GM23248 (cell line): ENCODE data around the gene REXO4. TPM values are rescaled to one million over a fixed set of nuclear protein-coding genes. Genes with fewer than 3 reads are reported as not detected.

ENCODE experiments used
- DNase-seq: peaks from one replicate; pipeline ENCODE4 v3.0.0-alpha.2; 2015
- H2AFZ ChIP-seq: fragments of 200-600 bp; sonication (generic); 2 replicates; pipeline ENCODE4 v1.6.1; 2016; ENCODE audit warnings: antibody characterized with exemption
- H3F3A ChIP-seq: fragments of 200-600 bp; sonication (generic); 2 replicates; pipeline ENCODE4 v1.6.1; 2016; ENCODE audit warnings: mild to moderate bottlenecking, antibody characterized with exemption, mixed run types; ENCODE audit not compliant: insufficient read depth
- H3K27ac ChIP-seq: fragments of 200-600 bp; sonication (generic); 2 replicates; pipeline ENCODE4 v1.5.1; 2016; ENCODE audit warnings: mild to moderate bottlenecking
- H3K27me3 ChIP-seq: fragments of 200-600 bp; sonication (generic); replicated peaks from 2 replicates; pipeline ENCODE4 v1.6.1; 2016; ENCODE audit warnings: mild to moderate bottlenecking; ENCODE audit not compliant: insufficient read depth
- H3K36me3 ChIP-seq: fragments of 200-600 bp; sonication (generic); 2 replicates; pipeline ENCODE4 v1.6.1; 2016; ENCODE audit warnings: low read depth, mild to moderate bottlenecking
- H3K4me1 ChIP-seq: fragments of 200-600 bp; sonication (generic); 2 replicates; pipeline ENCODE4 v1.6.1; 2016; ENCODE audit warnings: mild to moderate bottlenecking; ENCODE audit not compliant: insufficient read depth
- H3K4me2 ChIP-seq: fragments of 200-600 bp; sonication (generic); one replicate; pipeline ENCODE4 v1.6.1; 2016; ENCODE audit warnings: mild to moderate bottlenecking; ENCODE audit not compliant: unreplicated experiment
- H3K4me3 ChIP-seq: fragments of 200-600 bp; sonication (generic); 2 replicates; pipeline ENCODE4 v1.5.1; 2016; ENCODE audit warnings: mild to moderate bottlenecking
- H3K79me2 ChIP-seq: fragments of 200-600 bp; sonication (generic); 2 replicates; pipeline ENCODE4 v1.6.1; 2016; ENCODE audit warnings: mild to moderate bottlenecking; ENCODE audit not compliant: insufficient read depth
- H3K9ac ChIP-seq: fragments of 200-600 bp; sonication (generic); 2 replicates; pipeline ENCODE4 v1.6.1; 2016; ENCODE audit warnings: mild to moderate bottlenecking
- H3K9me2 ChIP-seq: fragments of 200-600 bp; sonication (generic); 2 replicates; pipeline ENCODE4 v1.6.1; 2016; ENCODE audit warnings: mixed run types, mild to moderate bottlenecking, moderate library complexity; ENCODE audit not compliant: insufficient read depth
- H3K9me3 ChIP-seq: fragments of 200-600 bp; sonication (generic); one replicate; pipeline ENCODE4 v1.6.1; 2017; ENCODE audit warnings: low read depth
- H4K20me1 ChIP-seq: fragments of 200-600 bp; sonication (generic); 2 replicates; pipeline ENCODE4 v1.6.0; 2016; ENCODE audit not compliant: insufficient read depth
- EZH2 ChIP-seq: fragments of 200-600 bp; sonication (generic); IDR thresholded peaks from 2 replicates; pipeline ENCODE4 v1.6.1; 2018; ENCODE audit warnings: antibody characterized with exemption, mild to moderate bottlenecking; ENCODE audit not compliant: insufficient read depth, poor library complexity, severe bottlenecking
- EZH2phosphoT487 ChIP-seq: fragments of 200-600 bp; sonication (generic); IDR thresholded peaks from 2 replicates; pipeline ENCODE4 v1.6.1; 2018; ENCODE audit warnings: antibody characterized with exemption, moderate library complexity, mild to moderate bottlenecking, low read depth; ENCODE audit not compliant: insufficient read depth
- WGBS, 2 experiments: methylation state at CpG; one replicate each; pipeline ENCODE4 v1.1.6; 2015 to 2017; ENCODE audit warnings: low lambda C conversion rate in 2 of 2, low coverage in 1 of 2; ENCODE audit errors: missing lambda C conversion rate in 2 of 2; 5-methylcytosine and 5-hydroxymethylcytosine counted together
- in situ Hi-C: fragments of 300-500 bp; cut with MboI; formaldehyde crosslinking; loops from 2 replicates; pipeline ENCODE4 v1.15.0; 2020
- polyA plus RNA-seq: library from polyadenylated mRNA; unstranded; fragments of >200 nt; fragmentation: Nextera tagmentation; extraction: Ambion mirVana; gene quantifications from 2 replicates; pipeline ENCODE4 v1.2.1, GENCODE V29; 2016
- total RNA-seq: library from RNA; depleted of rRNA; stranded (reverse); fragments of >200 nt; shearing (Covaris generic); gene quantifications from 2 replicates; pipeline ENCODE4 v1.2.3, GENCODE V29; 2014

Gene REXO4
- total and polyA plus RNA-seq, 2 experiments from 2014 or later, result 17.5 to 26.9 TPM

DNA sequence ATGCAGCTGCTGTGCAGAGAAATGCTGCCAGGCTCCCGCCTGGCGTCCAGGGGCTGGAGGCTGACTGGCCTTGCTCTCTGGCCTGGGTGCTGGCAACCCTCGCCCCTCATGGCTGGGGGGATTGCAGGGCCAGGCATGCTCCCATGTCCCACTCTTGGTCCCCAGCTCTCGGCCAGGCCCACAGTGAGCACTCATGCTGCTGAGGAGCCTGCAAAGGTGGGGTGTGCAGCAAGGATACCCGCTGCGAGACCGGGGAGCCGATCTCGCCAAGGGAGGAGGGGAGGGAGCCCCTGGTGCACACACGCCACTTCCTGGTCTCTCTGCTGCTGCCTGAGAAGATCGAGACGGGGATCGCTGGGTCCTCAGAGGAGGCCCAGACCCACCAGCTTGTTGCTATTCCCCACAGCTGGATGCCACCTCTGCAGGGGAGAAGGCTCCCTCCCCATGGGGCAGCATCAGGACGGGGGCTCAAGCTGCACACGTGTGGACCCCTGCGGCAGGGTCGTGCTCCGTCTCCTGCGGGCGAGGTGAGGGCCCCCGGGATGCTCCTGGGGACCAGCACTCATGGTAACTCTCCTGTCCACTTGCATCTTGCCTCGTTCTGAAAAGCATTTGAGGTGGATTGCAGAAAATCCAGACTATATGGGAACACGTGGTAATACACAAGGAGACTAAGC lies 27.6 kb upstream of the REXO4 start:
- DNase-seq, result no peak
- H3K9me3 ChIP-seq, result no peaks in the 10 kb centered on the region
- no peak overlapping the region for H3K9ac ChIP-seq
- no peaks in the 10 kb centered on the region for H3K9me2 ChIP-seq
- in situ Hi-C loops, result no loop called here
- H3K4me2 ChIP-seq, result no peak overlapping the region
- H3K4me3 ChIP-seq, result no peak overlapping the region
- no peak overlapping the region for H2AFZ ChIP-seq
- no peaks in the 10 kb centered on the region for H3K36me3 ChIP-seq
- H3K4me1 ChIP-seq, result no peaks in the 10 kb centered on the region
- 72 to 76% methylated on average over 22 to 23 of the region's 23 CpGs for WGBS, 2 experiments
- no peaks in the 10 kb centered on the region for H4K20me1 ChIP-seq
- H3F3A ChIP-seq, result no peaks in the 10 kb centered on the region
- no peak overlapping the region for H3K27ac ChIP-seq
- H3K27me3 ChIP-seq, result no peaks in the 10 kb centered on the region
- H3K79me2 ChIP-seq, result no peaks in the 10 kb centered on the region
- TF ChIP-seq EZH2phosphoT487, result no peak

DNA sequence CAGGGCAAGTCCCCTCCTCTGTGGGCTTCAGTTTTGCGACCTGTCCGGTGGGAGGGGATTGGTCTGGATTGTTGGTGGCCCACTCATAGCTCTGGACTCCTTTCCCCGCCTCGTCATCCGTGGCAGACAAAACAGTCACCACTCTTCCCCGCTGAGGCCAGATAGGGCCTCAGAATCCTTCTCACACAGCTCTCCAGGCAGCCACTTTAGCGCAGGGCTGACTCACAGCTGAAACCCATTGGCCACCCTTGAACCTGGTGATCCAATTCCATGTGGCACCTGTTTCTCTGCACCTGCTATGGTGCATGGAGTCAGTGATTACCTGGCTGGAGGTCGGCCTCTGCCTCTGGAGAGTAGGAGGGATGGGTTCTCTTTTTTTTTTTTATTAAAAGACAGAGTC lies 26.2 kb upstream of the REXO4 start:
- H3K9ac ChIP-seq, result no peak overlapping the region
- no peak overlapping the region for H2AFZ ChIP-seq
- in situ Hi-C loops, result no loop called here
- no peaks in the 10 kb centered on the region for H3K9me2 ChIP-seq
- no peaks in the 10 kb centered on the region for H3K27me3 ChIP-seq
- H3K4me1 ChIP-seq, result no peaks in the 10 kb centered on the region
- H3K4me3 ChIP-seq, result no peak overlapping the region
- peak; percentile 38 for DNase-seq
- H3K27ac ChIP-seq, result no peak overlapping the region
- no peaks in the 10 kb centered on the region for H3K9me3 ChIP-seq
- no peaks in the 10 kb centered on the region for H4K20me1 ChIP-seq
- no peak overlapping the region for H3K4me2 ChIP-seq
- no peaks in the 10 kb centered on the region for H3F3A ChIP-seq
- no peaks in the 10 kb centered on the region for H3K79me2 ChIP-seq
- H3K36me3 ChIP-seq, result no peaks in the 10 kb centered on the region
- TF ChIP-seq EZH2phosphoT487, result no peak
- WGBS, 2 experiments, result 66 to 71% methylated on average over 8 of the region's 8 CpGs

DNA sequence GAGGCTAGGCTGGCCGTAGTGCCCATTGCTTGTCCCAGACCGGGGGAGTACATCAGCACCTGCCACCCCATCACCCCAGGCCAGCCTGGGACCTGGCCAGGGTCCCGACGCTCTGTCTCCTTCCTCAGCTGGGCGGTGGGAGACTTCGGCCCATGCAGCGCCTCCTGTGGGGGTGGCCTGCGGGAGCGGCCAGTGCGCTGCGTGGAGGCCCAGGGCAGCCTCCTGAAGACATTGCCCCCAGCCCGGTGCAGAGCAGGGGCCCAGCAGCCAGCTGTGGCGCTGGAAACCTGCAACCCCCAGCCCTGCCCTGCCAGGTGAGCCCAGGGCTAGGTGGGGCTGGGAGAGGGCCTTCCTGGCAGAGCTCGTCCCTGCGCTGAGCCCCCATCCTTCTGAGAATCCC lies 25.4 kb upstream of the REXO4 start:
- Histone ChIP-seq H3K36me3 (no peaks in the 10 kb centered on the region), H3K4me2 (no peak overlapping the region), H3K27me3 (no peaks in the 10 kb centered on the region), H3K9ac (no peak overlapping the region), H2AFZ (no peak overlapping the region), H3F3A (no peaks in the 10 kb centered on the region), H3K4me3 (no peak overlapping the region), H3K9me2 (no peaks in the 10 kb centered on the region), H4K20me1 (no peaks in the 10 kb centered on the region), H3K79me2 (no peaks in the 10 kb centered on the region), H3K4me1 (no peaks in the 10 kb centered on the region), H3K9me3 (no peaks in the 10 kb centered on the region), H3K27ac (no peak overlapping the region)
- in situ Hi-C loops, result no loop called here
- 92% methylated on average over 12 to 15 of the region's 15 CpGs for WGBS, 2 experiments
- TF ChIP-seq EZH2, result no peak
- no peak for DNase-seq

DNA sequence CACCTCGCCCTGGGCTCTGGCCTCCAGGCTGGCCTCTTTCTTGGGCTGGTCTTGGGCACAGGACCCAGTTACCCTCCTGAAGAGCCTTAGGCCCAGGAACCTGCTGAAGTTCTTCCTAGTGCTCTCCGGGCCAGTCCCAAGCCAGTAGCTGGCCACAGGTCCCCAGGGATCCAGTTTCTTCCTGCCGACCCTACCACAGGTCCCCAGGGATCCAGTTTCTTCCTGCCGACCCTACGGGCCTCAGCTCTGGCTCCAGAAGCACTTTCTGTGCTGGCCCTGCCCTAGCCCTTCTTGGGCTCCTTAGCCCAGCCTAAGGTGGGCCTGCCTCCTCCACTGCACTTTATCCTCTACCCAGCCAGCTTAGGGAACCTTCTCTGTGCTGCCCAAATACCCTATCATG lies 23.8 kb upstream of the REXO4 start:
- H3K4me2 ChIP-seq, result no peak overlapping the region
- TF ChIP-seq EZH2 (no peak), EZH2phosphoT487 (no peak)
- H3K9me3 ChIP-seq, result no peaks in the 10 kb centered on the region
- H3K4me1 ChIP-seq, result no peaks in the 10 kb centered on the region
- in situ Hi-C loops, result no loop called here
- H3K4me3 ChIP-seq, result no peak overlapping the region
- DNase-seq, result no peak
- no peaks in the 10 kb centered on the region for H3F3A ChIP-seq
- no peaks in the 10 kb centered on the region for H4K20me1 ChIP-seq
- H3K79me2 ChIP-seq, result no peaks in the 10 kb centered on the region
- no peaks in the 10 kb centered on the region for H3K9me2 ChIP-seq
- no peak overlapping the region for H3K27ac ChIP-seq
- no peaks in the 10 kb centered on the region for H3K36me3 ChIP-seq
- no peak overlapping the region for H2AFZ ChIP-seq
- H3K27me3 ChIP-seq, result no peaks in the 10 kb centered on the region
- no peak overlapping the region for H3K9ac ChIP-seq
- WGBS, 2 experiments, result 59 to 69% methylated on average over 5 of the region's 5 CpGs

DNA sequence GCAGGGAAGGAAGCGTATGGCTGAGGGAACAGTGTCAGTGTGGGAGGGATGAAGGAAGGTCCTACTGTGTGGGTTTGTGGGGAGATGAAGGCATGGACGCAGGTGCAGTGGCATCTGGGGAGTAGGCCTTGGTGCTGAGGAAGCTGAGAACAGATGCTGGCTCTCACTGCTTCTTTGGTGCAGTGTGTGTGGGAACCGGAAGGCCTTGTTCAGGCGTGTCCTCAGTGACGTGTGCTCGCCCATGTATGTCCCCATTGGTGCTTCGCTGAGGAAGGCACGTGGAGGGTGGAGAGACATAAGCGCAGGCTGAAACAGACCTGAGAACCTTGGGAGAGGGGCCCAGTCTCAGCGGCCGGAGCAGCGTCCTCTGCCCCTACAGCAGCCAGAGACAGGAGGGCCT lies 23.1 kb upstream of the REXO4 start:
- 81 to 85% methylated on average over 9 to 12 of the region's 12 CpGs for WGBS, 2 experiments
- Histone ChIP-seq H3F3A (no peaks in the 10 kb centered on the region), H3K9me2 (no peaks in the 10 kb centered on the region), H3K36me3 (no peaks in the 10 kb centered on the region), H3K9me3 (no peaks in the 10 kb centered on the region), H3K4me2 (no peak overlapping the region), H3K27me3 (no peaks in the 10 kb centered on the region), H3K4me3 (no peak overlapping the region), H3K27ac (no peak overlapping the region), H3K4me1 (no peaks in the 10 kb centered on the region), H3K79me2 (no peaks in the 10 kb centered on the region), H2AFZ (no peak overlapping the region), H4K20me1 (no peaks in the 10 kb centered on the region), H3K9ac (no peak overlapping the region)
- no peak for TF ChIP-seq EZH2
- no peak for TF ChIP-seq EZH2phosphoT487
- no peak for DNase-seq
- in situ Hi-C loops, result no loop called here
